Measurements from ENCODE around the gene TBC1D8B.
"Not testable (repeated sequence)": the region's sequence is repeated elsewhere in the genome, so short reads cannot be mapped to it uniquely, and the experiment has no call there.

The TBC1D8B gene

DNA sequence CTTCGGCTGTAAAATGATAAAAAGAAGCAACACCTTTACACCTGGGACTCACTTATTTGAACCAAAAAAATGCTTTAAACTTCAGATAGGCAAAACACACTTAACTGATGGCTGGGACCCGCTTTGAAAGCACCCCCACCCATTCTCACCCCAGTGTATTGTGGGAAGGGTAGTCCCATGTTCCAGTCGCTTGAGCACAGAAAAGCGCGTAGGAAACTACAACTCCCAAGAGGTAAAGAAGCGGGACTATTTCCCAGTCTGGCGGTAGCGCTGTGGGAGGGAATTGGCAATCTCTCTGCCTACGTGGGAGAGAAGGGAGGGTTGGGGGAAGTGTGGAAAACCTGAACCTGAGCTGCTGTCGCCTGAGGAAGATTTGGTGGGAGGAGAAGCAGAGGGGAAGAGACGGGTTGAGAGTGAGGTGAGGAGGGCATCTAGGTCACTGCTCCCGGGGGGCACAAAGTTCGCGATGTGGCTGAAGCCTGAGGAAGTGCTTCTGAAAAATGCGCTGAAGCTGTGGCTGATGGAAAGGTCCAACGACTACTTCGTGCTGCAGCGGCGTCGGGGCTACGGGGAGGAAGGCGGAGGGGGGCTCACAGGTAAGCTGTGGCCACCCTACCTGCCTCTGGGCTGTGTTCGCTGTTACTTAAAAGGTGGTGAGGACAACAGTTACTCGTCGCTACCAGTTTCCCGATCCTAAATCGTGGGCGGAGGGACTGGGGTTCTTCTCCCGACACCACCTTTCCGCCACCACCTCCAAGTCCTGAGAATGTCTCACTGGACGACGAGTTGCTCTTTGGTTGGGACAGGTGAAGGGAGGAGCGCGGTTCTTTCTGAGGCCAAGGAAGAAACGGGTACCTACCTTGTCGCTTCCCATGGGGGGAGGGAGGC lies at the start of gene TBC1D8B:
Gene TBC1D8B, plus strand, starts transcription at position 286 of the 888 bp plus-strand sequence. Its CDS starts 181 bp downstream, at position 467.
- no CpG with 5 or more reads among the region's 36 CpGs for WGBS (ENCODE audit: insufficient coverage, insufficient read length)
- H3K4me3 ChIP-seq (ENCODE audit: low read length), result peak within 1 kb of the TSS; percentile 94
- H3K27ac ChIP-seq (ENCODE audit: low read length), result no peak within 1 kb of the TSS
- H3K9me3 ChIP-seq (ENCODE audit: control insufficient read depth, insufficient read depth, low read length), result no peaks in the 10 kb centered on the region
- H3K4me1 ChIP-seq (ENCODE audit: control insufficient read depth, insufficient read depth, low read length), result no peaks in the 10 kb centered on the region; the same call in 1 of the 2 replicates
- no peaks in the 10 kb centered on the region for H3K36me3 ChIP-seq (ENCODE audit: control insufficient read depth, insufficient read depth, low read length)
- peak; percentile 61 for DNase-seq (ENCODE audit: low read depth, low spot score)
- H3K27me3 ChIP-seq (ENCODE audit: control insufficient read depth, insufficient read depth, low read length), result no peaks in the 10 kb centered on the region

DNA sequence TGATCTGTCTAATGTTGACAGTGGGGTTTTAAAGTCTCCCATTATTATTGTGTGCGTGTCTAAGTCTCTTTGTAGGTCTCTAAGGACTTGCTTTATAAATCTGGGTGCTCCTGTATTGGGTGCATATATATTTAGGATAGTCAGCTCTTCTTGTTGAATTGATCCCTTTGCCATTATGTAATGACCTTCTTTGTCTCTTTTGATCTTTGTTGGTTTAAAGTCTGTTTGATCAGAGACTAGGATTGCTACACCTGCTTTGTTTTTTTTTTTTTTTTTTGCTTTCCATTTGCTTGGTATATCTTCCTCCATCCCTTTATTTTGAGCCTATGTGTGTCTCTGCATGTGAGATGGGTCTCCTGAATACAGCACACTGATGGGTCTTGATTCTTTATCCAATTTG lies 33.2 kb upstream of the TBC1D8B start:
- H3K27ac ChIP-seq (ENCODE audit: low read length); DNase-seq (ENCODE audit: low read depth, low spot score); H3K27me3 ChIP-seq (ENCODE audit: control insufficient read depth, insufficient read depth, low read length); H3K4me3 ChIP-seq (ENCODE audit: low read length); H3K9me3 ChIP-seq (ENCODE audit: control insufficient read depth, insufficient read depth, low read length); H3K36me3 ChIP-seq (ENCODE audit: control insufficient read depth, insufficient read depth, low read length); H3K4me1 ChIP-seq (ENCODE audit: control insufficient read depth, insufficient read depth, low read length): not testable (repeated sequence)
- WGBS (ENCODE audit: insufficient coverage, insufficient read length), result no CpG with 5 or more reads among the region's 1 CpG

DNA sequence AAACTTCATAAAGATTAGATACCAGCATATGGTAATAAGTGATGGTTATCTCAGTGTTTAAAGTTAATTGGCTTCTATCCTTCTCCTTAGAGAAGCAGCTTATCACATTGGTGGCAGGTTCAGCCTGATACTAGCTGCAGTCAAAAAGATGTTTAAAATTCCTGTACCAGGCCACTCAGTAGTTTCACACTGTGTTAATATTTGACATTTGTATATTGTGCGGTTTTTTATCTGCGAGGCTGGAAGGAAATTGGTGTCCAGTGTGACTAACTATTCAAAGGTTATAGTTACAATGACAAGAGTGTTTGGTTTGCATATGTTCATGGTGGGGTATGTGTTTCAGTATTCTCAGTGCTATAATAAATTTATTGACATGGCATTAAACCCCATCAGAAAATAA lies 27.5 kb upstream of the TBC1D8B start:
- Histone ChIP-seq H3K27ac (ENCODE audit: low read length) (no peak overlapping the region), H3K4me3 (ENCODE audit: low read length) (no peak overlapping the region), H3K36me3 (ENCODE audit: control insufficient read depth, insufficient read depth, low read length) (no peaks in the 10 kb centered on the region), H3K9me3 (ENCODE audit: control insufficient read depth, insufficient read depth, low read length) (no peaks in the 10 kb centered on the region), H3K4me1 (ENCODE audit: control insufficient read depth, insufficient read depth, low read length) (no peaks in the 10 kb centered on the region), H3K27me3 (ENCODE audit: control insufficient read depth, insufficient read depth, low read length) (no peaks in the 10 kb centered on the region)
- WGBS (ENCODE audit: insufficient coverage, insufficient read length), result no CpG with 5 or more reads among the region's 2 CpGs
- DNase-seq (ENCODE audit: low read depth, low spot score), result no peak

DNA sequence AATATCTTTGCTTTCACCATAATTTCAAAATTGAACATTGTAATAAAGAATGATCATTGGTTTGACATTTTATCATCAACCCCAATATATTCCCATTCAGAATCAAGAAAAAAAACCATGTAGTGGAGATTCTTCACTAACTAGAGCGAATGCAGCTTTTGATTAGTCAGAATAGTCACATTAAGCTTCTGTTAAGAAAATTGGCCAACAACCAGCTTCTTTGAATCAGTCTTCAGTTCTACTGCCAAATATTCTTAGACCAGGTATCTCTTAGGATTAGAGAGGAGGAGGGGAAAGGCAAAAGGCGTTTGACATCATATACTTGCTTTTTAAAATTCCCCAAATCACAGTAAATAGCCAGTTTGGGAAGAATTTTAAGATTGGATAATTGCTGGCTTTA lies 22.2 kb upstream of the TBC1D8B start:
- Histone ChIP-seq H3K27ac (ENCODE audit: low read length) (no peak overlapping the region), H3K36me3 (ENCODE audit: control insufficient read depth, insufficient read depth, low read length) (no peaks in the 10 kb centered on the region), H3K9me3 (ENCODE audit: control insufficient read depth, insufficient read depth, low read length) (no peaks in the 10 kb centered on the region), H3K4me3 (ENCODE audit: low read length) (no peak overlapping the region), H3K4me1 (ENCODE audit: control insufficient read depth, insufficient read depth, low read length) (no peaks in the 10 kb centered on the region), H3K27me3 (ENCODE audit: control insufficient read depth, insufficient read depth, low read length) (no peaks in the 10 kb centered on the region)
- DNase-seq (ENCODE audit: low read depth, low spot score), result no peak
- WGBS (ENCODE audit: insufficient coverage, insufficient read length), result no CpG with 5 or more reads among the region's 2 CpGs

DNA sequence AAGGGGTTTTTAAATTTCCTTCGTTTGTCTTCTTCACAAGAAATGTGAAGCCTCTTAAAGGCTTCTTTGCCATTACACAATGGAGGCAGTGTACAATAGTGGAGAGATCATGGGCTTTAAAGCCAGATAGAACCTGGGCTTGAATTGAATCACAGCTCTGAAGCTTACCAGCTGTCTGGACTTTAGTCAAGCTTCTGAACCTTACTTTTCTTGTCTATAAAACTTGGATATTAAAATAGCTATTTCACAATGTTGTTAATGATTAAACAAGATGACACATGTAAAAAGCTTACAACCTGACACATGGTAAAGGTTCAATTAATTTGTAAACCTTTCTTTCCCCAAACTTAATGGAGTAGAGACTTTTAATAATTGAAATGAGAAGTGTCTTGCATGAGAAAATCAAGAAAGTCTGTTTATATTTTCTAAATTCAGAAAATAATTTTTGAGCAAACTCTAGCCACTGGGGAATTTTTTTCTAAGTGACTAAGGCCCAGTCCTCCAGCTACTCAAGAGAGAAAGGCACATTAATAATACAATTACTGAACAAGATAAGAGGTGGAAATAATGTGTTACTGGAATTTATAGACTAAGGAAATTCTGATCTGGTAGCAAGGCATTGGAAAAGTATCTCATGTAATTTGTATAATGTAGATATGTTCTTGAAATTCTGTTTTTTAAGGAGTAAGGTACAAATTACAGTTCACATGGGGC lies 21.7 kb upstream of the TBC1D8B start:
- Histone ChIP-seq H3K27me3 (ENCODE audit: control insufficient read depth, insufficient read depth, low read length) (no peaks in the 10 kb centered on the region), H3K36me3 (ENCODE audit: control insufficient read depth, insufficient read depth, low read length) (no peaks in the 10 kb centered on the region), H3K27ac (ENCODE audit: low read length) (no peak overlapping the region), H3K9me3 (ENCODE audit: control insufficient read depth, insufficient read depth, low read length) (no peaks in the 10 kb centered on the region), H3K4me1 (ENCODE audit: control insufficient read depth, insufficient read depth, low read length) (no peaks in the 10 kb centered on the region), H3K4me3 (ENCODE audit: low read length) (no peak overlapping the region)
- no peak for DNase-seq (ENCODE audit: low read depth, low spot score)
- no CpG with 5 or more reads among the region's 1 CpG for WGBS (ENCODE audit: insufficient coverage, insufficient read length)

DNA sequence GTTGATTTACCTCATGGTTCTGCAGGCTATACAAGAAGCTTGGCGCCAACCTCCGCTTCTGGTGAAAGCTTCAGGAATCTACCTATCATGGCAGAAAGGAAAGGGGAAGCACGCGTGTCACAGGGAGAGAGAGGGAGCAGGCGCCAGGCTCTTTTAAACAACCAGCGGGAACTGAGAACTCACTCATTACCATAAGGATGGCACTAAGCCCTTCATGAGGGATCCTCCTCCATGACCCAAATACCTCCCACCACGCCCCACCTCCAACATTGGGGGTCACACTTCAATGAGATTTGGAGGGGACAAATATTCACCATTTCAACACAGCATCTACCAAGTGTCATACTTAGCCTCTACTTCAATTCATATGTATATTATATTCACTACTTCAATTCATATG lies 18.8 kb upstream of the TBC1D8B start:
- DNase-seq (ENCODE audit: low read depth, low spot score), result no peak
- Histone ChIP-seq H3K4me3 (ENCODE audit: low read length) (no peak overlapping the region), H3K4me1 (ENCODE audit: control insufficient read depth, insufficient read depth, low read length) (no peaks in the 10 kb centered on the region), H3K9me3 (ENCODE audit: control insufficient read depth, insufficient read depth, low read length) (no peaks in the 10 kb centered on the region), H3K36me3 (ENCODE audit: control insufficient read depth, insufficient read depth, low read length) (no peaks in the 10 kb centered on the region), H3K27ac (ENCODE audit: low read length) (no peak overlapping the region), H3K27me3 (ENCODE audit: control insufficient read depth, insufficient read depth, low read length) (no peaks in the 10 kb centered on the region)
- WGBS (ENCODE audit: insufficient coverage, insufficient read length), result no CpG with 5 or more reads among the region's 7 CpGs

DNA sequence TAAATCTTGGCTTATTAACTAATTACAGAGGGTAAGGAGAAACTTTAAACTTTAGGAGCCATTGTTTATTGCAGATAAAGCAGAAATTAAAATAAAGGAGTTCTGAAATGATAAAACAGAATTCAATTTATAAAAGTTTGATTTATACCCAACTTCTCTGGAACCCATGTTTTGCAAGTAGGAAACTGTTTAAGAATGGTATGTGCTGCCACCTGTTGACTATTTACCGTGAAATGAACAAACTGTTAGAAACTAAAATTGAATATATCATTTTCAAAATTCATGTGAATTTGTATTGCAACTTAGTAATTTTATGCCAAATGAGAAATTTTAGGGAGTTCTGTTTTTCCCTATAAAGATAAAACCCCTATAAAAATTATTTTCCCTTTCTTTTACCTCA lies 11.0 kb upstream of the TBC1D8B start:
- H3K27me3 ChIP-seq (ENCODE audit: control insufficient read depth, insufficient read depth, low read length), result no peaks in the 10 kb centered on the region
- no peak overlapping the region for H3K27ac ChIP-seq (ENCODE audit: low read length)
- DNase-seq (ENCODE audit: low read depth, low spot score), result no peak
- H3K4me1 ChIP-seq (ENCODE audit: control insufficient read depth, insufficient read depth, low read length), result no peaks in the 10 kb centered on the region
- no peaks in the 10 kb centered on the region for H3K9me3 ChIP-seq (ENCODE audit: control insufficient read depth, insufficient read depth, low read length)
- no peak overlapping the region for H3K4me3 ChIP-seq (ENCODE audit: low read length)
- no CpG with 5 or more reads among the region's 1 CpG for WGBS (ENCODE audit: insufficient coverage, insufficient read length)
- no peaks in the 10 kb centered on the region for H3K36me3 ChIP-seq (ENCODE audit: control insufficient read depth, insufficient read depth, low read length)

DNA sequence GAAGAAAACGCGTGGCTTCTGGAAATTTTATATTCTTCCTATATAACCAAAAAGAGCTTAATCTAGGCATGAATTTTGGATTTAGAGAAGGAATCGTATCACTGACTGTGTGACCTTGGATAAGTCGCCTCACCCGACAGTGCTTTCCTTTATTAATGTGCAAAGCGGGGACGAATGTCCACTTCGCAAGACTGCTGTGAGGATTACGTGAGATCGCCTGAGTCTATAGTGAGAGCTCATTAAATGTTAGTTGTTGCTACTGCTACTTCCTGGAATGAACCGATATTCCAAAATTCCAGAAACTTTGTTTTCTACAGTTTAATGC lies 448 bp upstream of the TBC1D8B start:
- Histone ChIP-seq H3K4me3 (ENCODE audit: low read length) (peak overlapping the region; percentile 94; the same call in 1 of the 2 replicates), H3K4me1 (ENCODE audit: control insufficient read depth, insufficient read depth, low read length) (no peaks in the 10 kb centered on the region; the same call in 1 of the 2 replicates), H3K9me3 (ENCODE audit: control insufficient read depth, insufficient read depth, low read length) (no peaks in the 10 kb centered on the region), H3K27ac (ENCODE audit: low read length) (no peak overlapping the region), H3K27me3 (ENCODE audit: control insufficient read depth, insufficient read depth, low read length) (no peaks in the 10 kb centered on the region), H3K36me3 (ENCODE audit: control insufficient read depth, insufficient read depth, low read length) (no peaks in the 10 kb centered on the region)
- no CpG with 5 or more reads among the region's 11 CpGs for WGBS (ENCODE audit: insufficient coverage, insufficient read length)
- DNase-seq (ENCODE audit: low read depth, low spot score), result no peak

DNA sequence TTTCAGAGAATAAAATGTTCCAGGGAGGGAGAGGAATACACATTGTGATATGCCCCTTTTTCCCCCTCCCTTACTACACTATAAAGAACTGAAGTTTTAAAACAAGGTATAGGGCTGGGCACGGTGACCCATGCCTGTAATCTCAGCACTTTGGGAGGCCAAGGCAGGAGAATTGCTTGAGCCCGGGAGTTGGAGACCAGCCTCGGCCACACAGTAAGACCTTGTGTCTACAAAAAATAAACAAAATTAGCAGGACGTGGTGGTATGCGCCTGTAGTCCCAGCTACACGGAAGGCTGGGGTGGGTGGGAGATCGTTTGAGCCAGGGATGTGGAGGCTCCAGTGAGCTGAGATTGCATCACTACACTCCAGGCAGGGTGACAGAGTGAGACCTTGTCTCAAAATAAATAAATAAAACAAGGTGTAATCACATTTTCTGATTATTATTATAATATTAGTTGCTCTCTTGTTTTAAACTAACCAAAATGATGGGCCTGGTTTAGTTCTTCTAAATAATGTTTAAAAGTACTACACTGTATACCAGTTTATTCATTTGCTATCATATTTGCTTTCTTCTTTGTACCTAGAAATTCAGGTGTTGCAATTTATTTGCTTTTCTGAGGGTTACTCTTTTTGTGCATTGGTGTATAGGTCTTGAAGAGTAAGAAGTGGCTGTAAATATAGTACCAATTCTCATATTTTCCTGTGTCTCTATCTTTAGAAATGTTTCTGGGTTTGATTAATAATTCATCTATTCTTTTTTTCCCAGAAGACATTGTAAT lies 8.8 kb downstream of the TBC1D8B start:
- DNase-seq (ENCODE audit: low read depth, low spot score), result no peak
- H3K27ac ChIP-seq (ENCODE audit: low read length), result no peak overlapping the region
- no peaks in the 10 kb centered on the region for H3K9me3 ChIP-seq (ENCODE audit: control insufficient read depth, insufficient read depth, low read length)
- no peak overlapping the region for H3K4me3 ChIP-seq (ENCODE audit: low read length)
- no peaks in the 10 kb centered on the region for H3K27me3 ChIP-seq (ENCODE audit: control insufficient read depth, insufficient read depth, low read length)
- no peaks in the 10 kb centered on the region for H3K4me1 ChIP-seq (ENCODE audit: control insufficient read depth, insufficient read depth, low read length)
- no CpG with 5 or more reads among the region's 7 CpGs for WGBS (ENCODE audit: insufficient coverage, insufficient read length)
- no peaks in the 10 kb centered on the region for H3K36me3 ChIP-seq (ENCODE audit: control insufficient read depth, insufficient read depth, low read length)

DNA sequence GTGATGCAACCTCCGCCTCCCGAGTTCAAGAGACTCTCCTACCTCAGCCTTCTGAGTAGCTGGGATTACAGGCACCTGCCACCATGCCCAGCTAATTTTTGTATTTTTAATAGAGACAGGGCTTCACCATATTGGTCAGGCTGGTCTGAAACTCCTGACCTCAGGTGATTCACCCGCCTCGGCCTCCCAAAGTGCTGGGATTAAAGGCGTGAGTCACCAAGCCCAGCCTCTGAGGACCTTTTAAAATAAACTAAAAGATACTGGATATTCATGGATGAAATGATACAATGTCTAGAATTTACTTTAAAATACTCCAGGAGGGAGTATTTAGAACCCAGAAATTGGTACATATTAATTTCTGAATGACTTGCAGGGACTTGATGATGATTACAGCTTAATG lies 10.5 kb downstream of the TBC1D8B start:
- not testable (repeated sequence) for H3K9me3 ChIP-seq (ENCODE audit: control insufficient read depth, insufficient read depth, low read length); DNase-seq (ENCODE audit: low read depth, low spot score); H3K27me3 ChIP-seq (ENCODE audit: control insufficient read depth, insufficient read depth, low read length); H3K27ac ChIP-seq (ENCODE audit: low read length); H3K4me1 ChIP-seq (ENCODE audit: control insufficient read depth, insufficient read depth, low read length); H3K36me3 ChIP-seq (ENCODE audit: control insufficient read depth, insufficient read depth, low read length); H3K4me3 ChIP-seq (ENCODE audit: low read length)
- no CpG with 5 or more reads among the region's 5 CpGs for WGBS (ENCODE audit: insufficient coverage, insufficient read length)
